ENCODE results near the gene HLA-DPA1.

The HLA-DPA1 gene

GRCh38 chr6:33116841-33117711 is 43.6 kb upstream of the HLA-DPA1 start:
- no peak overlapping the region for H3K27ac Mint-ChIP-seq
- peaks cover 84% of the 10 kb centered on the region for H3K27me3 Mint-ChIP-seq (ENCODE audit: low read depth)
- TF ChIP-seq CTCF (IDR thresholded peaks at IDR 0.05; ENCODE audit: unreplicated experiment in 3 of 3): no peak
- H3K36me3 Mint-ChIP-seq (ENCODE audit: low read depth): no peaks in the 10 kb centered on the region
- no peaks in the 10 kb centered on the region for H3K9me3 Mint-ChIP-seq
- H3K4me3 Mint-ChIP-seq: peak overlapping the region; percentile 12 to 55 (median 45)
- peaks cover 14% of the 10 kb centered on the region for H3K4me1 Mint-ChIP-seq

GRCh38 chr6:33116417-33116816 is 43.0 kb upstream of the HLA-DPA1 start:
- peak overlapping the region; percentile 12 to 55 (median 45) for H3K4me3 Mint-ChIP-seq
- H3K4me1 Mint-ChIP-seq: peaks cover 14% of the 10 kb centered on the region
- no peak overlapping the region for H3K27ac Mint-ChIP-seq
- no peaks in the 10 kb centered on the region for H3K9me3 Mint-ChIP-seq
- TF ChIP-seq CTCF (IDR thresholded peaks at IDR 0.05; ENCODE audit: unreplicated experiment in 3 of 3): no peak
- peaks cover 79% of the 10 kb centered on the region for H3K27me3 Mint-ChIP-seq (ENCODE audit: low read depth)
- H3K36me3 Mint-ChIP-seq (ENCODE audit: low read depth): no peaks in the 10 kb centered on the region

GRCh38 chr6:33114406-33114805 is 41.0 kb upstream of the HLA-DPA1 start:
- no peaks in the 10 kb centered on the region for H3K9me3 Mint-ChIP-seq
- H3K27ac Mint-ChIP-seq: no peak overlapping the region
- H3K36me3 Mint-ChIP-seq (ENCODE audit: low read depth): no peaks in the 10 kb centered on the region
- no peak for TF ChIP-seq CTCF (IDR thresholded peaks at IDR 0.05; ENCODE audit: unreplicated experiment in 3 of 3)
- H3K4me1 Mint-ChIP-seq: peaks cover 14% of the 10 kb centered on the region
- H3K4me3 Mint-ChIP-seq: no peak overlapping the region
- peaks cover 69% of the 10 kb centered on the region for H3K27me3 Mint-ChIP-seq (ENCODE audit: low read depth)

GRCh38 chr6:33113755-33114154 is 40.3 kb upstream of the HLA-DPA1 start:
- Mint-ChIP-seq H3K9me3 (no peaks in the 10 kb centered on the region), H3K27ac (no peak overlapping the region), H3K36me3 (ENCODE audit: low read depth) (no peaks in the 10 kb centered on the region), H3K4me1 (peaks cover 14% of the 10 kb centered on the region), H3K27me3 (ENCODE audit: low read depth) (peaks cover 68% of the 10 kb centered on the region), H3K4me3 (no peak overlapping the region)
- TF ChIP-seq CTCF (IDR thresholded peaks at IDR 0.05; ENCODE audit: unreplicated experiment in 3 of 3): no peak

GRCh38 chr6:33112148-33112547 is 38.7 kb upstream of the HLA-DPA1 start:
- Mint-ChIP-seq H3K4me3 (no peak overlapping the region), H3K36me3 (ENCODE audit: low read depth) (no peaks in the 10 kb centered on the region), H3K27ac (no peak overlapping the region), H3K27me3 (ENCODE audit: low read depth) (peaks cover 67% of the 10 kb centered on the region), H3K9me3 (no peaks in the 10 kb centered on the region), H3K4me1 (peaks cover 8% of the 10 kb centered on the region)
- no peak for TF ChIP-seq CTCF (IDR thresholded peaks at IDR 0.05; ENCODE audit: unreplicated experiment in 3 of 3)

- H3K9me3 Mint-ChIP-seq: peaks cover 6% of the 10 kb centered on the region
- no peaks in the 10 kb centered on the region for H3K36me3 Mint-ChIP-seq (ENCODE audit: low read depth)
- H3K27ac Mint-ChIP-seq: no peak overlapping the region
- no peaks in the 10 kb centered on the region for H3K4me1 Mint-ChIP-seq
- H3K27me3 Mint-ChIP-seq (ENCODE audit: low read depth): peaks cover 52% of the 10 kb centered on the region
- H3K4me3 Mint-ChIP-seq: no peak overlapping the region
- no peak for TF ChIP-seq CTCF (IDR thresholded peaks at IDR 0.05; ENCODE audit: unreplicated experiment in 3 of 3)
Observed at GRCh38 chr6:33108307-33108706, 34.9 kb upstream of the HLA-DPA1 start.

Measured in nephron (organoid).